IMR-90 (cell line): ENCODE data around the gene SLCO3A1. TPM values are rescaled to one million over a fixed set of nuclear protein-coding genes. Genes with fewer than 3 reads are reported as not detected.

Experiments
- ATAC-seq: fragments of 200-7000 bp; cut with Tn5 transposase; 2 replicates; pipeline ENCODE4 v1.9.1; 2020; ENCODE audit warnings: low read depth, mild to moderate bottlenecking, moderate library complexity
- BruUV-seq: library from RNA; stranded (reverse); fragments of 400-500 nt; replicated peaks from 2 replicates; lab custom pipeline; 2021; lab: Mats Ljungman, UMichigan
- CTCF ChIA-PET: fragments of 300-600 bp; formaldehyde crosslinking; extraction: SDS; loops from one replicate; lab custom pipeline; 2021; ENCODE audit warnings: antibody characterized with exemption; lab: Yijun Ruan, JAX
- POLR2A ChIA-PET: fragments of 300-600 bp; sonication (Branson Sonifier 250); formaldehyde crosslinking; loops from one replicate; lab custom pipeline; 2022; ENCODE audit warnings: antibody characterized with exemption; ENCODE audit not compliant: unreplicated experiment; lab: Charles Lee
- DNase-seq: peaks from one replicate; pipeline ENCODE4 v3.0.0; 2013
- H2AFZ ChIP-seq: replicated peaks from 2 replicates; pipeline ENCODE3; 2013; ENCODE audit warnings: low read length, mild to moderate bottlenecking; ENCODE audit not compliant: poor library complexity
- H2AK5ac ChIP-seq: 2 replicates; pipeline ENCODE4 v1.6.1; 2013; ENCODE audit warnings: low read depth, low read length, inconsistent platforms
- H2AK9ac ChIP-seq: replicated peaks from 2 replicates; pipeline ENCODE3; 2013; ENCODE audit warnings: mild to moderate bottlenecking, low read depth, low read length, moderate library complexity; ENCODE audit not compliant: poor library complexity
- H2BK120ac ChIP-seq: 2 replicates; pipeline ENCODE4 v1.6.1; 2013; ENCODE audit warnings: low read depth, low read length, inconsistent platforms
- H2BK15ac ChIP-seq: 3 replicates; pipeline ENCODE4 v1.6.1; 2013; ENCODE audit warnings: low read depth, low read length, inconsistent platforms
- H2BK20ac ChIP-seq: 2 replicates; pipeline ENCODE4 v1.6.1; 2013; ENCODE audit warnings: low read depth, mild to moderate bottlenecking, inconsistent platforms, low read length, moderate library complexity
- H2BK5ac ChIP-seq: 2 replicates; pipeline ENCODE4 v1.6.1; 2013; ENCODE audit warnings: mild to moderate bottlenecking, low read depth, low read length, inconsistent platforms; ENCODE audit not compliant: poor library complexity, severe bottlenecking
- H3K14ac ChIP-seq: replicated peaks from 2 replicates; pipeline ENCODE4 v1.6.1; 2013; ENCODE audit warnings: low read depth, low read length, inconsistent platforms
- H3K18ac ChIP-seq: 2 replicates; pipeline ENCODE4 v1.6.1; 2013; ENCODE audit warnings: low read depth, low read length, control low read depth
- H3K23ac ChIP-seq: 2 replicates; pipeline ENCODE4 v1.6.1; 2013; ENCODE audit warnings: low read depth, low read length, inconsistent platforms
- H3K27ac ChIP-seq: 2 replicates; pipeline ENCODE4 v1.5.1; 2013; ENCODE audit warnings: mild to moderate bottlenecking, control low read depth, low read length; ENCODE audit not compliant: insufficient read depth
- H3K27me3 ChIP-seq: 2 replicates; pipeline ENCODE4 v1.6.1; 2013; ENCODE audit warnings: low read length; ENCODE audit not compliant: control insufficient read depth, insufficient read depth
- H3K36me3 ChIP-seq: 2 replicates; pipeline ENCODE4 v1.6.1; 2013; ENCODE audit warnings: low read length, mixed read lengths; ENCODE audit not compliant: control insufficient read depth, insufficient read depth
- H3K4ac ChIP-seq: 2 replicates; pipeline ENCODE4 v1.6.1; 2013; ENCODE audit warnings: low read depth, low read length, inconsistent platforms
- H3K4me1 ChIP-seq: 2 replicates; pipeline ENCODE4 v1.6.1; 2013; ENCODE audit warnings: low read length, mixed read lengths; ENCODE audit not compliant: control insufficient read depth, insufficient read depth
- H3K4me2 ChIP-seq: 2 replicates; pipeline ENCODE4 v1.6.1; 2013; ENCODE audit warnings: low read depth, mild to moderate bottlenecking, control low read depth, low read length, moderate library complexity
- H3K4me3 ChIP-seq: 2 replicates; pipeline ENCODE4 v1.5.1; 2013; ENCODE audit warnings: low read depth, mild to moderate bottlenecking, control low read depth, low read length, moderate library complexity; ENCODE audit not compliant: insufficient read depth
- H3K56ac ChIP-seq: 2 replicates; pipeline ENCODE4 v1.6.1; 2013; ENCODE audit warnings: low read length, inconsistent platforms; ENCODE audit not compliant: insufficient read depth; ENCODE audit errors: extremely low read depth
- H3K79me1 ChIP-seq, 2 experiments: 2 replicates each; pipeline ENCODE4 v1.6.1; 2013; ENCODE audit warnings: low read length in 2 of 2, inconsistent platforms in 1 of 2, low read depth in 1 of 2
- H3K9ac ChIP-seq: 2 replicates; pipeline ENCODE4 v1.6.1; 2013; ENCODE audit warnings: low read depth, low read length, control low read depth
- H3K9me1 ChIP-seq: 2 replicates; pipeline ENCODE4 v1.6.1; 2013; ENCODE audit warnings: low read length, inconsistent platforms; ENCODE audit not compliant: insufficient read depth
- H3K9me3 ChIP-seq: 2 replicates; pipeline ENCODE4 v1.6.1; 2013; ENCODE audit warnings: low read length; ENCODE audit not compliant: control insufficient read depth, insufficient read depth
- H4K20me1 ChIP-seq: 2 replicates; pipeline ENCODE4 v1.6.1; 2013; ENCODE audit warnings: low read length, inconsistent platforms; ENCODE audit not compliant: insufficient read depth
- H4K5ac ChIP-seq: 2 replicates; pipeline ENCODE4 v1.6.1; 2013; ENCODE audit warnings: mild to moderate bottlenecking, low read depth, low read length, control low read depth
- H4K8ac ChIP-seq, 2 experiments: 2 replicates each; pipeline ENCODE4 v1.6.1; 2013; ENCODE audit warnings: low read depth in 2 of 2, low read length in 2 of 2, control low read depth in 1 of 2, inconsistent platforms in 1 of 2
- H4K91ac ChIP-seq: 2 replicates; pipeline ENCODE4 v1.6.1; 2013; ENCODE audit warnings: low read depth, low read length, inconsistent platforms; ENCODE audit not compliant: insufficient read depth
- BHLHE40 ChIP-seq: fragments of 150-350 bp; IDR thresholded peaks from 2 replicates; pipeline ENCODE4 v1.6.1; 2016; ENCODE audit warnings: mild to moderate bottlenecking, low read depth, low read length
- MAZ ChIP-seq: IDR thresholded peaks from 2 replicates; pipeline ENCODE4 v1.6.1; 2012; ENCODE audit warnings: low read depth, mild to moderate bottlenecking, low read length, improper control_type of control experiment, moderate library complexity, borderline replicate concordance
- NFE2L2 ChIP-seq: fragments of 150-350 bp; IDR thresholded peaks from 2 replicates; pipeline ENCODE4 v1.6.1; 2016; ENCODE audit warnings: low read depth, mild to moderate bottlenecking, low read length
- WGBS, 2 experiments: methylation state at CpG; one replicate each; pipeline versions ENCODE4 v1.1.5 to v1.1.7; 2013; ENCODE audit warnings: missing lambda C conversion rate in 2 of 2; ENCODE audit not compliant: insufficient read length in 1 of 2; ENCODE audit errors: extremely low coverage in 2 of 2; 5-methylcytosine and 5-hydroxymethylcytosine counted together
- dilution Hi-C: fragments of 300-500 bp; cut with HindIII; formaldehyde crosslinking; loops from one replicate; pipeline ENCODE4 v1.14.3; 2018; ENCODE audit warnings: low sequenced_read_pairs; ENCODE audit not compliant: unreplicated experiment
- in situ Hi-C: fragments of 300-500 bp; cut with MboI; formaldehyde crosslinking; loops from 3 replicates; pipeline ENCODE4 v1.14.3; 2019; ENCODE audit warnings: low sequenced_read_pairs, inconsistent platforms, mixed read lengths
- intact Hi-C: fragments of 100-400 bp; cut with micrococcal nuclease; formaldehyde crosslinking; loops from 2 replicates; pipeline ENCODE4 v1.10.0; 2022
- polyA plus RNA-seq, 3 experiments: library from polyadenylated mRNA; depleted of rRNA; stranded (reverse); fragments of >200 nt; gene quantifications; 2 replicates each; pipeline ENCODE4 v1.2.3, GENCODE V29; 2012; ENCODE audit warnings: low replicate concordance in 1 of 3
- total RNA-seq: library from RNA; depleted of rRNA; stranded (reverse); fragments of >200 nt; gene quantifications from 2 replicates; pipeline ENCODE4 v1.2.3, GENCODE V29; 2012

The SLCO3A1 gene
- total and polyA plus RNA-seq, 2 of the 4 experiments (the other 2 are of a cell fraction), result 4.7 to 8.1 TPM

GRCh38 chr15:92140796-92141195 lies 287.3 kb downstream of the SLCO3A1 start:
- no peak overlapping the region for H2AK5ac ChIP-seq
- no peak overlapping the region for H3K4ac ChIP-seq
- no peak overlapping the region for H3K23ac ChIP-seq
- H3K4me3 ChIP-seq, result no peak overlapping the region
- no peak overlapping the region for H3K9ac ChIP-seq
- H3K4me1 ChIP-seq, result no peaks in the 10 kb centered on the region
- no peak overlapping the region for H2BK120ac ChIP-seq
- H3K36me3 ChIP-seq, result no peaks in the 10 kb centered on the region
- H2AK9ac ChIP-seq, result no peak overlapping the region
- no peak overlapping the region for H3K56ac ChIP-seq
- DNase-seq (no peak), ATAC-seq (no peak; the same call in 1 of the 2 replicates)
- H3K27ac ChIP-seq, result no peak overlapping the region
- BruUV-seq, result no TSS peak
- no peak overlapping the region for H4K8ac ChIP-seq
- dilution Hi-C loops (no loop called here), in situ Hi-C loops (no loop called here), intact Hi-C loops (no loop called here)
- no peak overlapping the region for H3K14ac ChIP-seq
- H2BK20ac ChIP-seq, result no peak overlapping the region
- no peak overlapping the region for H4K5ac ChIP-seq
- no peak overlapping the region for H2BK5ac ChIP-seq
- H3K4me2 ChIP-seq, result no peak overlapping the region
- no peaks in the 10 kb centered on the region for H3K9me1 ChIP-seq
- no peaks in the 10 kb centered on the region for H3K27me3 ChIP-seq
- H2AFZ ChIP-seq, result no peak overlapping the region
- H4K20me1 ChIP-seq, result no peaks in the 10 kb centered on the region
- H2BK15ac ChIP-seq, result no peak overlapping the region
- TF ChIP-seq NFE2L2, result no peak
- TF ChIP-seq MAZ, result no peak
- no peak for TF ChIP-seq BHLHE40
- no peaks in the 10 kb centered on the region for H3K9me3 ChIP-seq
- H4K91ac ChIP-seq, result no peak overlapping the region
- H3K79me1 ChIP-seq, result no peaks in the 10 kb centered on the region
- no peak overlapping the region for H3K18ac ChIP-seq
- CTCF ChIA-PET, result no interaction called here
- WGBS, 2 experiments, result no CpG with 5 or more reads among the region's 5 CpGs
- POLR2A ChIA-PET, result no interaction called here
